Kidney (tissue), 22 donors: ENCODE data around the gene PANK2. TPM values are rescaled to one million over a fixed set of nuclear protein-coding genes. Genes with fewer than 3 reads are reported as not detected.
"Not testable (repeated sequence)": the region's sequence is repeated elsewhere in the genome, so short reads cannot be mapped to it uniquely, and the experiment has no call there.

Experiments used
- DNase-seq, 5 donors: peaks; one replicate each; pipeline ENCODE4 v3.0.0-alpha.2; 2013 to 2020
- FAIRE-seq: peaks from 2 replicates; lab custom pipeline; 2012; peaks lifted over from hg19 to GRCh38; lab: Jason Lieb, UNC
- H3K27ac ChIP-seq, 2 donors: one replicate each; pipeline ENCODE4 v1.7.0; 2013; ENCODE audit warnings: low read depth in 2 of 2, low read length in 2 of 2, inconsistent platforms in 1 of 2
- H3K27me3 ChIP-seq: one replicate; pipeline ENCODE4 v1.7.1; 2013; ENCODE audit warnings: low read length, inconsistent platforms; ENCODE audit not compliant: control insufficient read depth, insufficient read depth
- H3K36me3 ChIP-seq, 3 donors: one replicate each; pipeline versions ENCODE4 v1.7.0 to v1.7.1; 2013; ENCODE audit warnings: low read length in 3 of 3, control low read depth in 1 of 3, inconsistent platforms in 1 of 3; ENCODE audit not compliant: insufficient read depth in 3 of 3, control insufficient read depth in 2 of 3
- H3K4me1 ChIP-seq, 3 donors: one replicate each; pipeline versions ENCODE4 v1.7.0 to v1.7.1; 2013; ENCODE audit warnings: low read length in 3 of 3, inconsistent platforms in 1 of 3, low read depth in 1 of 3; ENCODE audit not compliant: control insufficient read depth in 2 of 3, insufficient read depth in 2 of 3
- H3K4me3 ChIP-seq, 3 donors: one replicate each; pipeline versions ENCODE4 v1.7.0 to v1.8.1; 2013; ENCODE audit warnings: low read length in 3 of 3, control low read depth in 1 of 3, inconsistent platforms in 1 of 3
- H3K9ac ChIP-seq, 3 donors: one replicate each; pipeline versions ENCODE4 v1.7.0 to v1.7.1; 2013; ENCODE audit warnings: low read length in 3 of 3, control low read depth in 1 of 3, inconsistent platforms in 1 of 3
- H3K9me3 ChIP-seq, 3 donors: one replicate each; pipeline versions ENCODE4 v1.7.0 to v1.7.1; 2013; ENCODE audit warnings: low read length in 3 of 3, control low read depth in 1 of 3, inconsistent platforms in 1 of 3; ENCODE audit not compliant: control insufficient read depth in 2 of 3, insufficient read depth in 1 of 3
- CTCF ChIP-seq: IDR thresholded peaks from 3 replicates; pipeline ENCODE4 v1.5.1; 2012; ENCODE audit warnings: mild to moderate bottlenecking, moderate library complexity, borderline replicate concordance; ENCODE audit not compliant: insufficient read depth; ENCODE audit errors: extremely low read depth
- intact Hi-C: fragments of 100-400 bp; cut with DNase I; formaldehyde crosslinking; loops from one replicate; pipeline ENCODE4 v1.11.1; 2022
- long read RNA-seq, 10 donors: library from polyadenylated mRNA in 1 of 10; unstranded in 1 of 10; transcript quantifications; one replicate each; pipeline ENCODE4 v2.0.0 and lab custom pipeline, GENCODE V29; 2021 to 2026
- polyA plus RNA-seq: library from polyadenylated mRNA; stranded (reverse); fragments of 350-450 nt; fragmentation: Illumina TruSeq; extraction: RNeasy Lipid Tissue Mini Kit (QIAGEN cat#74804); gene quantifications from one replicate; pipeline ENCODE4 v1.2.3, GENCODE V29; 2014; ENCODE audit warnings: low read depth, low replicate concordance; ENCODE audit not compliant: insufficient read depth
- total RNA-seq: library from RNA; stranded (reverse); fragmentation: NEBNext Ultra II Directional; extraction: Animal tissue kit (Norgen Biotek cat#: 25700); gene quantifications from one replicate; pipeline ENCODE4 v1.2.1, GENCODE V29; 2021
- donor health status: control.
- donor health status: control.
- donor health status: control.
- donor health status: control.
- donor health status: control.
- donor health status: DM: yes; HTN: yes; CAD: no.
- donor health status: Normal renal cell carcinoma (clear cell type).

Gene PANK2
- total RNA-seq (44.9 TPM), polyA plus RNA-seq (26.8 TPM)
- long read RNA-seq, donor 1, transcript PANK2-210 (1 exons, 661 nt) = major isoform, 15 of 31 reads
- long read RNA-seq, donor 1, transcript PANK2-201 (7 exons, 2,280 nt) = minor isoform, 5 of 31 reads
- long read RNA-seq, donor 1, partial matches to known transcripts = 9 of 31 reads
- long read RNA-seq, donor 1, other reads (novel, unspliced or antisense) = 0 of 31 reads
- long read RNA-seq, donor 2, transcript PANK2-210 (1 exons, 661 nt) = major isoform, 15 of 26 reads
- long read RNA-seq, donor 2, partial matches to known transcripts = 5 of 26 reads
- long read RNA-seq, donor 2, other reads (novel, unspliced or antisense) = 0 of 26 reads
- long read RNA-seq, donor 3, transcript PANK2-210 (1 exons, 661 nt) = major isoform, 11 of 16 reads
- long read RNA-seq, donor 3, partial matches to known transcripts = 0 of 16 reads
- long read RNA-seq, donor 3, other reads (novel, unspliced or antisense) = 0 of 16 reads
- long read RNA-seq, donor 4, transcript PANK2-210 (1 exons, 661 nt) = major isoform, 9 of 14 reads
- long read RNA-seq, donor 4, partial matches to known transcripts = 0 of 14 reads
- long read RNA-seq, donor 4, other reads (novel, unspliced or antisense) = 0 of 14 reads
- long read RNA-seq, donor 5, partial matches to known transcripts = 0 of 2 reads
- long read RNA-seq, donor 5, other reads (novel, unspliced or antisense) = 0 of 2 reads
- long read RNA-seq, donor 6, full-length matches to known transcripts = 6 of 6 reads
- long read RNA-seq, donor 6, partial matches to known transcripts = 0 of 6 reads
- long read RNA-seq, donor 6, other reads (novel, unspliced or antisense) = 0 of 6 reads
- long read RNA-seq, donor 7, transcript PANK2-201 (7 exons, 2,280 nt) = major isoform, 19 of 46 reads
- long read RNA-seq, donor 7, transcript PANK2-202 (7 exons, 1,843 nt) = minor isoform, 8 of 46 reads
- long read RNA-seq, donor 7, partial matches to known transcripts = 7 of 46 reads
- long read RNA-seq, donor 7, other reads (novel, unspliced or antisense) = 12 of 46 reads
- long read RNA-seq, donor 8, transcript PANK2-210 (1 exons, 661 nt) = major isoform, 17 of 79 reads
- long read RNA-seq, donor 8, partial matches to known transcripts = 57 of 79 reads
- long read RNA-seq, donor 8, other reads (novel, unspliced or antisense) = 0 of 79 reads
- long read RNA-seq, donor 9, partial matches to known transcripts = 0 of 8 reads
- long read RNA-seq, donor 9, other reads (novel, unspliced or antisense) = 0 of 8 reads
- long read RNA-seq, donor 10, transcript PANK2-210 (1 exons, 661 nt) = major isoform, 9 of 20 reads
- long read RNA-seq, donor 10, partial matches to known transcripts = 5 of 20 reads
- long read RNA-seq, donor 10, other reads (novel, unspliced or antisense) = 0 of 20 reads

- FAIRE-seq = peak; percentile 46
- H3K9me3 ChIP-seq = no peaks in the 10 kb centered on the region
- H3K4me3 ChIP-seq = peak within 1 kb of the TSS; percentile 73 to 91 (median 86)
- H3K9ac ChIP-seq = peak within 1 kb of the TSS; percentile 69 to 74 (median 72)
- peak within 1 kb of the TSS; percentile 95 to 97 for H3K27ac ChIP-seq
- TF ChIP-seq CTCF = peak; percentile 38
- peaks cover 0 to 14% (median 8%) of the 10 kb centered on the region in 3 donors for H3K4me1 ChIP-seq
- intact Hi-C loops = no loop called here
- no peaks in the 10 kb centered on the region for H3K27me3 ChIP-seq
- DNase-seq = peak; percentile 99 to 100 (median 100)
- no peaks in the 10 kb centered on the region for H3K36me3 ChIP-seq
Measured at GRCh38 chr20:3888622-3889488, at the start of gene PANK2. Gene PANK2, plus strand, starts transcription at chr20:3889387.

GRCh38 chr20:3840201-3840600 is 49.0 kb upstream of the PANK2 start:
- FAIRE-seq, intact Hi-C loops: not testable (repeated sequence)

GRCh38 chr20:3842348-3842930 is 46.7 kb upstream of the PANK2 start:
- no peaks in the 10 kb centered on the region for H3K36me3 ChIP-seq
- no peaks in the 10 kb centered on the region for H3K9me3 ChIP-seq
- FAIRE-seq (no peak), DNase-seq (no peak)
- TF ChIP-seq CTCF = no peak
- intact Hi-C loops = no loop called here
- H3K27ac ChIP-seq = no peak overlapping the region
- no peaks in the 10 kb centered on the region for H3K4me1 ChIP-seq
- no peaks in the 10 kb centered on the region for H3K27me3 ChIP-seq
- H3K9ac ChIP-seq = no peak overlapping the region
- H3K4me3 ChIP-seq = no peak overlapping the region

More at GRCh38 chr20:3840201-3840600, 49.0 kb upstream of the PANK2 start:
- H3K4me3 ChIP-seq, H3K36me3 ChIP-seq, H3K9me3 ChIP-seq, H3K9ac ChIP-seq, DNase-seq, H3K4me1 ChIP-seq, H3K27ac ChIP-seq, H3K27me3 ChIP-seq: not testable (repeated sequence)
